Uterus (tissue), 2 donors: ENCODE results near the gene DDIT4.

Source experiments
- CTCF ChIP-seq, 4 experiments: fragments of 200-600 bp in 2 of 4; fragments of 450-650 bp in 2 of 4; sonication (generic) in 2 of 4; IDR thresholded peaks; one replicate each; pipeline ENCODE4 v1.5.1; 2016 to 2019; ENCODE audit warnings: antibody characterized with exemption in 4 of 4, mild to moderate bottlenecking in 2 of 4, moderate library complexity in 1 of 4
- POLR2A ChIP-seq, 2 donors: fragments of 450-650 bp; IDR thresholded peaks; one replicate each; pipeline ENCODE4 v1.6.1; 2016; ENCODE audit warnings: antibody characterized with exemption in 2 of 2, mild to moderate bottlenecking in 1 of 2, moderate library complexity in 1 of 2

GRCh38 chr10:72254813-72255568 lies 18.7 kb upstream of the DDIT4 start:
- TF ChIP-seq CTCF (IDR thresholded peaks at IDR 0.05) (no peak), POLR2A (IDR thresholded peaks at IDR 0.05) (peak; percentile 46 to 65)
